SJSA1 (cell line): ENCODE data around the gene SLC9A9. TPM values are rescaled to one million over a fixed set of nuclear protein-coding genes. Genes with fewer than 3 reads are reported as not detected.
A peak's percentile ranks its signal among the peaks of the same experiment; 100 is the strongest.

Source experiments
- DNase-seq, 2 experiments: peaks; one replicate each; pipeline ENCODE4 v3.0.0-alpha.2; 2015 to 2020; ENCODE audit warnings: low spot score in 2 of 2, low read depth in 1 of 2
- H3K27ac ChIP-seq: fragments of 250-450 bp; sonication (Bioruptor Pico); 2 replicates; pipeline ENCODE4 v1.5.1; 2020; ENCODE audit warnings: mild to moderate bottlenecking, moderate library complexity
- H3K27me3 ChIP-seq: fragments of 250-450 bp; sonication (Bioruptor Pico); replicated peaks from 2 replicates; pipeline ENCODE4 v1.5.1; 2020; ENCODE audit warnings: mild to moderate bottlenecking, moderate library complexity
- H3K36me3 ChIP-seq: fragments of 250-450 bp; sonication (Bioruptor Pico); 2 replicates; pipeline ENCODE4 v1.5.1; 2020; ENCODE audit warnings: mild to moderate bottlenecking
- H3K4me1 ChIP-seq: fragments of 250-450 bp; sonication (Bioruptor Pico); replicated peaks from 2 replicates; pipeline ENCODE4 v1.6.1; 2021; ENCODE audit warnings: mild to moderate bottlenecking
- H3K4me3 ChIP-seq: fragments of 250-450 bp; sonication (Bioruptor Pico); 2 replicates; pipeline ENCODE4 v1.5.1; 2020; ENCODE audit warnings: mild to moderate bottlenecking
- H3K9me3 ChIP-seq: fragments of 250-450 bp; sonication (Bioruptor Pico); replicated peaks from 2 replicates; pipeline ENCODE4 v1.5.1; 2020; ENCODE audit warnings: mild to moderate bottlenecking
- total RNA-seq: library from RNA; depleted of rRNA; stranded (reverse); fragments of >200 nt; shearing (Covaris generic); gene quantifications from 2 replicates; pipeline ENCODE4 v1.2.3, GENCODE V29; 2014

Gene SLC9A9
- total RNA-seq, 1 experiment from 2014 or later: 0.05 TPM

- no peak for DNase-seq
- no peaks in the 10 kb centered on the region for H3K4me1 ChIP-seq
These were observed 533.8 kb downstream of the SLC9A9 start for GRCh38 chr3:143314251-143315093.

GRCh38 chr3:143313893-143314188, 534.4 kb downstream of the SLC9A9 start:
- DNase-seq: no peak
- Histone ChIP-seq H3K36me3 (no peaks in the 10 kb centered on the region), H3K27me3 (no peaks in the 10 kb centered on the region), H3K27ac (no peak overlapping the region), H3K9me3 (no peaks in the 10 kb centered on the region), H3K4me3 (no peak overlapping the region), H3K4me1 (no peaks in the 10 kb centered on the region)

More at GRCh38 chr3:143314251-143315093, 533.8 kb downstream of the SLC9A9 start:
- Histone ChIP-seq H3K36me3 (no peaks in the 10 kb centered on the region), H3K27ac (no peak overlapping the region), H3K9me3 (no peaks in the 10 kb centered on the region), H3K27me3 (no peaks in the 10 kb centered on the region), H3K4me3 (no peak overlapping the region)

DNA sequence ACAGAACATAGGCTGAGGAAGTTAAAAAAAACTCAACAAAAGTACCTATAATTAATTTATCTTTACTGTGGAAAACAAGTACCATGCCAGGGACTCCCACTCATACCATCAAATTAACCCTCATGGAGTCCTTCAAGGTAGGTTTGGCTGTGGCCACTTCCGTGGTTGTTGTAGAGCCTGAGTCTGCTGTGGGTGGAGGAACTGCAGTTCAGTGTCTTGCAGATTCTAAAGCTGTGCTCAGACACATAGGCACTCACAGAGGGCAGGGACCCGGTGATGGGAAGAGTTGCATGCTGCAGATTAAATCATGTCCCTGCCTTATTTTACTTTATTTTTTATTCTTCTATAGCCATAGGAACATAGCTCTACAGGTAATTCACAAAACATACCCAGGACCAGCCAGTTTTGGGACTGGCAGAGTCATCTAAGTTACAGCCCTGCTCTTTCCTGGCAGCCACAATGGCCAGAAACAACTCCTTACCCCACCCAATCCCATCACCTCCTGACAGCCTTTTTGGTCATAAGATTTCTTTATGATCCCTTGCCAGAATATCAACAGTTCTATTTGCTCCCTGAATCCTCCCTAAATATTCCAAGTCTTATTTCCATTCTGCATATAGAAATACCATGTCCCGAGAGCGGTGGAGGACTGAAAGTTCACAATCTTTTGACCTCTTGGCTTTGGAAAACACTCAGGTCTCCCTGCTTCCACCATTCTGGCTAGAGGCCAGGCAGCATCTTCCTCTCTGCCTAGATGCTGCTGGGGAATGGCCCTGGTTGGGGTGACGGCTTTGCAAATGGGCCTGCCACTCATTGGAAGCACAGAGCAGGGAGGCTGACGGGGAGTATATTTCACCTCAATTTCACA, 535.0 kb downstream of the SLC9A9 start:
- Histone ChIP-seq H3K36me3 (no peaks in the 10 kb centered on the region), H3K27me3 (no peaks in the 10 kb centered on the region), H3K4me1 (no peaks in the 10 kb centered on the region), H3K4me3 (no peak overlapping the region), H3K27ac (no peak overlapping the region), H3K9me3 (no peaks in the 10 kb centered on the region)
- no peak for DNase-seq

GRCh38 chr3:143311096-143311495, 537.2 kb downstream of the SLC9A9 start:
- Histone ChIP-seq H3K4me1 (no peaks in the 10 kb centered on the region), H3K36me3 (no peaks in the 10 kb centered on the region), H3K27me3 (no peaks in the 10 kb centered on the region), H3K4me3 (no peak overlapping the region), H3K27ac (no peak overlapping the region), H3K9me3 (no peaks in the 10 kb centered on the region; the same call in 1 of the 2 replicates)
- DNase-seq: no peak

GRCh38 chr3:143309705-143310104, 538.6 kb downstream of the SLC9A9 start:
- Histone ChIP-seq H3K4me1 (no peaks in the 10 kb centered on the region), H3K4me3 (no peak overlapping the region), H3K27me3 (no peaks in the 10 kb centered on the region), H3K36me3 (no peaks in the 10 kb centered on the region), H3K9me3 (no peaks in the 10 kb centered on the region; the same call in 1 of the 2 replicates), H3K27ac (no peak overlapping the region)
- DNase-seq: no peak

GRCh38 chr3:143307613-143308183, 540.6 kb downstream of the SLC9A9 start:
- Histone ChIP-seq H3K9me3 (no peaks in the 10 kb centered on the region; the same call in 1 of the 2 replicates), H3K4me1 (peaks cover 4% of the 10 kb centered on the region), H3K36me3 (no peaks in the 10 kb centered on the region), H3K27ac (no peak overlapping the region), H3K27me3 (no peaks in the 10 kb centered on the region), H3K4me3 (no peak overlapping the region)
- DNase-seq: no peak

GRCh38 chr3:143306407-143306806, 541.9 kb downstream of the SLC9A9 start:
- Histone ChIP-seq H3K36me3 (no peaks in the 10 kb centered on the region), H3K4me1 (peaks cover 10% of the 10 kb centered on the region), H3K27me3 (no peaks in the 10 kb centered on the region), H3K9me3 (no peaks in the 10 kb centered on the region; the same call in 1 of the 2 replicates), H3K4me3 (no peak overlapping the region), H3K27ac (no peak overlapping the region)
- DNase-seq: no peak

- Histone ChIP-seq H3K27me3 (no peaks in the 10 kb centered on the region), H3K27ac (no peak overlapping the region), H3K4me3 (no peak overlapping the region), H3K9me3 (no peaks in the 10 kb centered on the region; the same call in 1 of the 2 replicates), H3K4me1 (peaks cover 10% of the 10 kb centered on the region), H3K36me3 (no peaks in the 10 kb centered on the region)
- DNase-seq: peak; percentile 63 to 69
These were observed 545.6 kb downstream of the SLC9A9 start for GRCh38 chr3:143302638-143303171.

DNA sequence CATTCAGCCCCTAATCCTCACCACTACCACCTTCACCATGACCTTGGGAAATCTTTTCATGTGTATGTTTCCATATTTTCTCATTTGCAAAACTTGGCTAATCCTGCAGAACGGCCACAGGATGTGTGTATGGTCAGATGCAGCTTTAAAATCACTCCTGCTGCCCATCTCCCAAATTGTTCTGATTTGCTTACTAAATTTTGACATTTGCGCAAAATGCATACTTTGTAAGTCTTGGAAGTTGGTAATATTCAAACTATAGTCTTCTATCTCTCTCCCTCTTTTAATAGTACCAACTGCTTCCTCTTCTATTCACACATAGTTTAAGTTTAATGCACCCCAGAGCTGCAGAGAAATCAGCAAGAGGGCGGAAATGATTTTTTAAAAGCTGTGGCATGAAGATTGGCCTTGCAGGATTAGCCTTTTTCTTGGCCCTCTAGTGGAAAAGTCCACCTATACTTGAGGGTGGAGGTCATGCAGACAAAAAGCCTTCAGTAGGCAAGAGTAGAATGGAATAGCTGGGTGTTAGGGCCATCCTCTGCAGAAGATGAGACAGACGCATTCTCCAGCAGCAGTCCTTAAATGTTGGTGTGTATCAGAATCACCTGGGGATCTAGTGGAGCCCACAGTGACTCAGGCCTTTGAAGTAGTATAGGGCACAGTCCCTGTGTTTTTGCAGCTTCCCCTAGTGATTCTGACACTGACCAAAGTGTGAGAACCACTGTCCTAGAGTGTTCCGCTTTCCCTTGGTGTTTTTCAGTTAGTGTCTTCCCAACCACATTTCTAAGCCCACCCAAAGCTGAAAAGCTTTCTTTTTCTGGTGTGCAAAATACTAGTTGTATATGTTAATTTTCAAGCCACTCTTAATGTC, 547.0 kb downstream of the SLC9A9 start:
- no peak for DNase-seq
- H3K27me3 ChIP-seq: no peaks in the 10 kb centered on the region
- H3K27ac ChIP-seq: no peak overlapping the region
- no peaks in the 10 kb centered on the region for H3K36me3 ChIP-seq
- H3K4me3 ChIP-seq: no peak overlapping the region
- H3K9me3 ChIP-seq: no peaks in the 10 kb centered on the region; the same call in 1 of the 2 replicates
- peaks cover 10% of the 10 kb centered on the region for H3K4me1 ChIP-seq

- DNase-seq: no peak
These were observed 549.3 kb downstream of the SLC9A9 start for GRCh38 chr3:143298886-143299535.

GRCh38 chr3:143298380-143298779, 549.9 kb downstream of the SLC9A9 start:
- Histone ChIP-seq H3K4me1 (peaks cover 10% of the 10 kb centered on the region), H3K4me3 (no peak overlapping the region), H3K27ac (no peak overlapping the region), H3K9me3 (no peaks in the 10 kb centered on the region), H3K36me3 (no peaks in the 10 kb centered on the region), H3K27me3 (no peaks in the 10 kb centered on the region)
- no peak for DNase-seq

More at GRCh38 chr3:143298886-143299535, 549.3 kb downstream of the SLC9A9 start:
- H3K4me1 ChIP-seq: peaks cover 10% of the 10 kb centered on the region
- H3K9me3 ChIP-seq: no peaks in the 10 kb centered on the region
- no peaks in the 10 kb centered on the region for H3K27me3 ChIP-seq
- no peak overlapping the region for H3K4me3 ChIP-seq
- no peak overlapping the region for H3K27ac ChIP-seq
- no peaks in the 10 kb centered on the region for H3K36me3 ChIP-seq

DNA sequence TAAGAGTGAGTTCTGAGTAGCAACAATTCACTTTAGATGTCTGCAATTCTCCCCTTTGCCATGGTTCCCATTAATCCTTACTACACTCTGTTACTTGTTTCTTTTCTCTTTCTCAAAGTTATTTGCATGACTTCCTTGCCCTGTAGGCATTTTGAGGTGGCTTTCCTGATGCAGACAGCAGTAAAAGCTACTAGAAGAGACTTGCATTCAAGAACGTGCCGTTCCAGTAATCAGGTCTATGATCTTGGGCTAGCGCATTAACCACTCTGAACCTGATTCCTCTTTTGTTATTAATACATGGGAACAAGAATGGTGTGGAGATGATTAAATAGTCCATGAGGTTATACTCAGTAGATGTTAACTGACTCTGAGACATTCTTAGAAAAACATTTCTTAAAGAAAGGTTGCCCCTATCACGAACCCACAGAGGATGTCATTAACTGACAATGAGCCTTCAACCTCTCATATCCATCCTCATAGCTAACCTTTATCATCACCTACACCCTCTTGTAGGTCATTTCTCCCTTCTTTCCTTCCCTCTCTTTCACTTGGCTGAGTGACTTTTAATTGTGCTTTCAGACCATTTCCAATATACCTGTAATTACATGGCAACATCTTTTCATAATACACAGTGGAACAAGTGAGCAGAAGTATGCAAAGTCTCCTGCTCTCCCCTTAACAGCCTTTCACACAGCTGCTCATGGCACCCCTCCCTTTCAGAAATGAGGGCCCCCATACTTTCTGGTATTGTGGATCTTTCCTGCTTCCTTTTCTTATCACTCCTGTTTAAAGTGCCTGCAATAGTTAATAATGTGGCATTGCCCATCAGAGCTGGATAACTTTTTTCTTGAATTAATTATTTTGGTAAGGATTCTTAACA, 552.8 kb downstream of the SLC9A9 start:
- Histone ChIP-seq H3K4me3 (no peak overlapping the region), H3K27me3 (no peaks in the 10 kb centered on the region), H3K36me3 (no peaks in the 10 kb centered on the region), H3K27ac (no peak overlapping the region), H3K4me1 (no peaks in the 10 kb centered on the region), H3K9me3 (no peaks in the 10 kb centered on the region)
- DNase-seq: no peak
